T-helper 1 cell (primary cell): ENCODE measurements around the gene SLC6A6.

ENCODE experiments used
- DNase-seq, 5 donors: peaks; one replicate each; pipeline ENCODE4 v3.0.0-alpha.2; 2012 to 2020

The SLC6A6 gene

GRCh38 chr3:14488286-14489041, 86.1 kb downstream of the SLC6A6 start:
- DNase-seq = no peak

GRCh38 chr3:14489641-14490040, 87.2 kb downstream of the SLC6A6 start:
- no peak for DNase-seq

GRCh38 chr3:14490255-14490654, 87.8 kb downstream of the SLC6A6 start:
- DNase-seq = no peak

- DNase-seq = no peak
Measured at GRCh38 chr3:14490831-14491230, 88.4 kb downstream of the SLC6A6 start.

- DNase-seq = no peak
Measured at GRCh38 chr3:14491396-14492190, 89.2 kb downstream of the SLC6A6 start.

- no peak for DNase-seq
Measured at GRCh38 chr3:14492948-14493881, 90.8 kb downstream of the SLC6A6 start.

- no peak for DNase-seq
Measured at GRCh38 chr3:14494279-14494972, 92.0 kb downstream of the SLC6A6 start.

GRCh38 chr3:14494973-14495300, 92.5 kb downstream of the SLC6A6 start:
- no peak for DNase-seq

GRCh38 chr3:14496351-14496750, 93.9 kb downstream of the SLC6A6 start:
- no peak for DNase-seq

GRCh38 chr3:14497321-14497720, 94.9 kb downstream of the SLC6A6 start:
- DNase-seq = no peak

GRCh38 chr3:14502472-14502871, 100.1 kb downstream of the SLC6A6 start:
- DNase-seq = no peak

- DNase-seq = no peak
Measured at GRCh38 chr3:14503033-14503705, 100.8 kb downstream of the SLC6A6 start.

- no peak for DNase-seq
Measured at GRCh38 chr3:14503706-14504065, 101.3 kb downstream of the SLC6A6 start.

- DNase-seq = no peak
Measured at GRCh38 chr3:14505001-14505802, 102.8 kb downstream of the SLC6A6 start.

- no peak for DNase-seq
Measured at GRCh38 chr3:14505803-14506500, 103.5 kb downstream of the SLC6A6 start.

- no peak for DNase-seq
Measured at GRCh38 chr3:14506626-14507304, 104.4 kb downstream of the SLC6A6 start.

- DNase-seq = no peak
Measured at GRCh38 chr3:14507305-14507741, 104.9 kb downstream of the SLC6A6 start.

GRCh38 chr3:14507757-14508504, 105.5 kb downstream of the SLC6A6 start:
- no peak for DNase-seq

- no peak for DNase-seq
Measured at GRCh38 chr3:14508505-14508819, 106.1 kb downstream of the SLC6A6 start.
